BE2C (cell line): ENCODE data around the gene CNMD.
A peak's percentile ranks its signal among the peaks of the same experiment; 100 is the strongest.
"Not testable (repeated sequence)": the region's sequence is repeated elsewhere in the genome, so short reads cannot be mapped to it uniquely, and the experiment has no call there.

Experiments
- DNase-seq: peaks from one replicate; pipeline ENCODE4 v3.0.0-alpha.2; 2020
- H3K27me3 ChIP-seq: fragments of 250-450 bp; sonication (Bioruptor Pico); 2 replicates; pipeline ENCODE4 v1.5.1; 2020; ENCODE audit warnings: mild to moderate bottlenecking
- H3K36me3 ChIP-seq: fragments of 250-450 bp; sonication (Bioruptor Pico); 2 replicates; pipeline ENCODE4 v1.5.1; 2020; ENCODE audit warnings: mild to moderate bottlenecking
- H3K4me1 ChIP-seq: fragments of 250-450 bp; sonication (Bioruptor Pico); 2 replicates; pipeline ENCODE4 v1.5.1; 2020
- H3K4me3 ChIP-seq: 2 replicates; pipeline ENCODE4 v1.5.1; 2011; ENCODE audit warnings: low read depth, low read length
- H3K9me3 ChIP-seq: fragments of 250-450 bp; sonication (Bioruptor Pico); 2 replicates; pipeline ENCODE4 v1.5.1; 2020
- TF ChIP-seq, protein P1 (sequence below): IDR thresholded peaks from 2 replicates; pipeline ENCODE4 v1.5.1; 2012; ENCODE audit warnings: mild to moderate bottlenecking, low read depth, low read length

The CNMD gene

DNA sequence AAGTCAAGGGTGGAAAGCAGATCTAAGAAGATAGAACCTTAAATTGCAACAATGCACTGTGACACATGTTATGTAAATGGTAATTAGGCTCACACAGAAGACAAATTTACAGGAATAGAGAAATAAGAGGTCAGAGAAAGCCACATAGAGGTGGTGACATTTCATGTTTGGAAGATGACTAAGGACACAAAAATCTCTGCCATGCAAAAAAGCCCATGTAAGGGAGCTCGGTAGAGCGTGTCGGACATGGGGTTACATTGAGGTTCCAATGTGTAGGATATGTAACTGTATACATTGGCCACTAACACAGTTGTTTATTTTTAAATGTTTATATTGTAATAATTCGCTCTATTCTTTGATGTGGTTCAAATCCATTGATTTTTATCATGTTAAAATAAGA, 53.2 kb downstream of the CNMD start:
- no peaks in the 10 kb centered on the region for H3K27me3 ChIP-seq
- no peak overlapping the region for H3K4me3 ChIP-seq
- H3K9me3 ChIP-seq = no peaks in the 10 kb centered on the region
- TF ChIP-seq, protein P1, sequence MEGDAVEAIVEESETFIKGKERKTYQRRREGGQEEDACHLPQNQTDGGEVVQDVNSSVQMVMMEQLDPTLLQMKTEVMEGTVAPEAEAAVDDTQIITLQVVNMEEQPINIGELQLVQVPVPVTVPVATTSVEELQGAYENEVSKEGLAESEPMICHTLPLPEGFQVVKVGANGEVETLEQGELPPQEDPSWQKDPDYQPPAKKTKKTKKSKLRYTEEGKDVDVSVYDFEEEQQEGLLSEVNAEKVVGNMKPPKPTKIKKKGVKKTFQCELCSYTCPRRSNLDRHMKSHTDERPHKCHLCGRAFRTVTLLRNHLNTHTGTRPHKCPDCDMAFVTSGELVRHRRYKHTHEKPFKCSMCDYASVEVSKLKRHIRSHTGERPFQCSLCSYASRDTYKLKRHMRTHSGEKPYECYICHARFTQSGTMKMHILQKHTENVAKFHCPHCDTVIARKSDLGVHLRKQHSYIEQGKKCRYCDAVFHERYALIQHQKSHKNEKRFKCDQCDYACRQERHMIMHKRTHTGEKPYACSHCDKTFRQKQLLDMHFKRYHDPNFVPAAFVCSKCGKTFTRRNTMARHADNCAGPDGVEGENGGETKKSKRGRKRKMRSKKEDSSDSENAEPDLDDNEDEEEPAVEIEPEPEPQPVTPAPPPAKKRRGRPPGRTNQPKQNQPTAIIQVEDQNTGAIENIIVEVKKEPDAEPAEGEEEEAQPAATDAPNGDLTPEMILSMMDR = no peak
- DNase-seq = no peak
- H3K4me1 ChIP-seq = no peaks in the 10 kb centered on the region
- peaks cover 24% of the 10 kb centered on the region for H3K36me3 ChIP-seq

DNA sequence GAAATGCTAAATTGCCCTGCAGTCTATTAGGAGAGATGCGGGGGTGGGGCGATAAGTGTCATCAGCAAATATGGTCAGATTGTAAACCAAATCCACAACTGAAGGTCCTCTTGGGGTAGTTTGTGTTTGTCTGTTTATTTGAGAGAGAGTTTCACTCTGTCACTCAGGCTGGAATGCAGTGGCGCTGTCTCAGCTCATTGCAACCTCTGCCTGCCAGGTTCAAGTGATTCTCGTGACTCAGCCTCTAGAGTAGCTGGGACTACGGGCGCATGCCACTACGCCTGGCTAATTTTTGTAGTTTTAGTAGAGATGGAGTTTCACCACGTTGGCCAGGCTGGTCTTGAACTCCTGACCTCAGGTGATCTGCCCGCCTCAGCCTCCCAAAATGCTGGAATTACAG, 53.8 kb downstream of the CNMD start:
- not testable (repeated sequence) for H3K27me3 ChIP-seq, H3K4me1 ChIP-seq, H3K4me3 ChIP-seq, H3K9me3 ChIP-seq, DNase-seq
- peaks cover 30% of the 10 kb centered on the region for H3K36me3 ChIP-seq

DNA sequence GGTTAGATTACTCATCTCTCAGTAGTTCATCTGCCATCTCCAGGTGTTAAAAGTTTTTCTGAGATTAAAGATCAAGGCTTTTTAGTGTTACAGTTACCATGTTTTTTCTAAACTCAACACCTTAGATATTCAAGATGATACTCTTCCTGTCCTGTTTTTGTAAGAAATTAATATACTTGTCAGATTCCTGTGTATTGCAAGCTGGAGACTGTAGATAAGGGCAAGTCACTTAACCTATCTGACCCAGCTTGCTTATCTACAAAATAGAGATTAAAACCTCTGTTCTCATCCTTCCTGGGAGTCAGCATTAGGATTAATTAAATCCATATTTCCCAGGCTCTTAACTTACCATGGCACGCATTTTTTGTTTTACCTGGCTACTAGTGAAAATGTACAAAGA, 61.8 kb downstream of the CNMD start:
- DNase-seq = no peak
- no peaks in the 10 kb centered on the region; the same call in 1 of the 2 replicates for H3K4me1 ChIP-seq
- TF ChIP-seq, protein P1 = no peak
- no peaks in the 10 kb centered on the region for H3K27me3 ChIP-seq
- H3K9me3 ChIP-seq = no peaks in the 10 kb centered on the region
- H3K36me3 ChIP-seq = peaks cover 31% of the 10 kb centered on the region
- H3K4me3 ChIP-seq = no peak overlapping the region

DNA sequence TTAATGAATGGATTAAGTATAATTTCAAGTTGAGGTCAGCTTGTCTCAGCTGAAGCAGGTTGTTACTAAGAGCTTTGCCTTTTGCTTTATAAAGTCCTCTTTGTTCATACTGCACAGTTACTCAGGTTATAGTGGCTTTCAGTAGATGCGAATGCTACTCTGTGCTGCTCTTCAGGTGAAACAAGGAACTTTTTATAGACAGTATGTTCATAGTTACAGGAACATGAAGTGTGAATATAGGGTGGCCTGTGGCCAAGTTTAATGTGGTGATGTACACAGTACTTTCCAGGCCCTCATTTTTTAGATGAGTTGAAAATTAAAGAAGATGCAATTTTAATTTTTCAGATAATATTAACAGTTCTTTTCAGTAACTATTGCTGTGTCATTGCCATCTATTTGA, 66.2 kb downstream of the CNMD start:
- Histone ChIP-seq H3K9me3 (no peaks in the 10 kb centered on the region), H3K4me1 (no peaks in the 10 kb centered on the region; the same call in 1 of the 2 replicates), H3K36me3 (peaks cover 27% of the 10 kb centered on the region), H3K27me3 (no peaks in the 10 kb centered on the region), H3K4me3 (no peak overlapping the region)
- TF ChIP-seq, protein P1 = no peak
- no peak for DNase-seq

DNA sequence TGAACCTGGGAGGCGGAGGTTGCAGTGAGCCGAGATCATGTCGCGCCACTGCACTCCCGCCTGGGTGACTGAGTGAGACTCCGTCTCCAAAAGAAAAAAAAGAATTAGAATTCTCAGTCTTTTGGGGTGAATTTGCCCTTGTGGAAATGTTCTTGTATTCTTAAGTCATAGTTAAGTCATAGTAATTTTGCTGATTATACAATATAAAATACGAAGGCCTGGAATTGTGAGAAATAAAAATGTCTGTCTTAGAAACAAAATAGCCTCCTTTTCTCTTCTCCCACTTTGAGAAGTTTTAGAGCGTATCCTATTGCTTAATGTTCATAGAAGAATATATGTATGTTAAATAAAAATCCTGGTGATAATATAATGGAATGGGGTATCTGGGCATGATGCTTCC, 68.9 kb downstream of the CNMD start:
- no peak overlapping the region for H3K4me3 ChIP-seq
- no peaks in the 10 kb centered on the region; the same call in 1 of the 2 replicates for H3K4me1 ChIP-seq
- peaks cover 51% of the 10 kb centered on the region for H3K36me3 ChIP-seq
- no peak for DNase-seq
- TF ChIP-seq, protein P1 = no peak
- no peaks in the 10 kb centered on the region for H3K9me3 ChIP-seq
- H3K27me3 ChIP-seq = no peaks in the 10 kb centered on the region

DNA sequence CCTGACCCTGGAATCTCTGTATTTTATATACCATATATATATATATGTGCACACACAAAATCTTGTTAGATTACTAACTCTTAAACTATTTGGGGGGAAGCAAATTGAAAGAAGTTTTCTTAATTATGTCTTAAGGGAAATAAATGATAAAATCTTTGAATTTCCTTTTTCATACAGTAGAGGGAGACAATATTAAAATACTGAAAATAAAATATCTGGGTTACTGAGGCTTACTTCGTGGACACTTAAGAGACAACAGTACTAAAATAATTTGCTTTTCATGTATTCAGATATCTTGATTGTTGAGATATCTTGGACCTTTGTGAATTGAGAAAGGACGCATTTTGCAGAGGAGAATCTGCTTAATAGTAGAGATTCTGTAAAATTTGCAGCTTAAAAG, 69.9 kb downstream of the CNMD start:
- Histone ChIP-seq H3K36me3 (peaks cover 54% of the 10 kb centered on the region), H3K4me3 (no peak overlapping the region), H3K4me1 (no peaks in the 10 kb centered on the region; the same call in 1 of the 2 replicates), H3K9me3 (no peaks in the 10 kb centered on the region), H3K27me3 (no peaks in the 10 kb centered on the region)
- TF ChIP-seq, protein P1 = no peak; the same call in 1 of the 2 replicates
- no peak for DNase-seq

DNA sequence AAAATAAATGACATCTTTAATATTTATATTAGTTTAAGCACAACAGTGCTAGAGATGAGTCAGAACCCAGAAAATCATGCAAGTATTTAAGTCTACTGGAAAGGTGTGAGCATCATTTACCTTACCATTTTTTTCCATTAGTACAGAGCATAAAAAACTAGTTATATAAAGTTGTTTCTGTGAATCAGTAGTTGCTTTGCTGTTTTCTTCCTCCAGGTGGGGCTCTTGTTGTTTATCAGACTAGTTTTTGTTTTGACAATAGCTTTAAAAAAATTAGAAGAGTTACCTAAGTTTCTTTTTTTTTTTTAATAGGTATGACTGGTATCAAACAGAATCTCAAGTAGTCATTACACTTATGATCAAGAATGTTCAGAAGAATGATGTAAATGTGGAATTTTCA, 74.3 kb downstream of the CNMD start:
- Histone ChIP-seq H3K4me1 (no peaks in the 10 kb centered on the region), H3K36me3 (peaks cover 80% of the 10 kb centered on the region), H3K9me3 (no peaks in the 10 kb centered on the region), H3K27me3 (no peaks in the 10 kb centered on the region), H3K4me3 (no peak overlapping the region)
- TF ChIP-seq, protein P1 = peak; percentile 61
- peak; percentile 27 for DNase-seq
